Suprapubic skin (tissue), 4 donors: ENCODE measurements around the gene IFT52. TPM values are rescaled to one million over a fixed set of nuclear protein-coding genes. Genes with fewer than 3 reads are reported as not detected.
A peak's percentile ranks its signal among the peaks of the same experiment; 100 is the strongest.
"Not testable (repeated sequence)": the region's sequence is repeated elsewhere in the genome, so short reads cannot be mapped to it uniquely, and the experiment has no call there.

Experiments
- DNase-seq, 2 donors: peaks; one replicate each; pipeline ENCODE4 v3.0.0-alpha.2; 2019; ENCODE audit warnings: low spot score in 2 of 2
- H3K27ac ChIP-seq: fragments of 200-600 bp; sonication (generic); one replicate; pipeline ENCODE4 v1.5.1; 2019
- H3K27me3 ChIP-seq: fragments of 200-600 bp; sonication (generic); one replicate; pipeline ENCODE4 v1.5.1; 2019
- H3K36me3 ChIP-seq: fragments of 200-600 bp; sonication (generic); one replicate; pipeline ENCODE4 v1.5.1; 2019
- H3K4me1 ChIP-seq: fragments of 200-600 bp; sonication (generic); one replicate; pipeline ENCODE4 v1.5.1; 2019
- H3K4me3 ChIP-seq: fragments of 200-600 bp; sonication (generic); one replicate; pipeline ENCODE4 v1.5.1; 2019; ENCODE audit warnings: mild to moderate bottlenecking
- H3K9me3 ChIP-seq: fragments of 200-600 bp; sonication (generic); one replicate; pipeline ENCODE4 v1.5.1; 2019
- EP300 ChIP-seq: sonication (generic); formaldehyde crosslinking; IDR thresholded peaks from one replicate; pipeline ENCODE4 v1.6.1; 2017; ENCODE audit warnings: antibody characterized with exemption
- POLR2A ChIP-seq, 2 donors: fragments of 450-650 bp; IDR thresholded peaks; one replicate each; pipeline ENCODE4 v1.6.1; 2017; ENCODE audit warnings: antibody characterized with exemption in 2 of 2, mild to moderate bottlenecking in 2 of 2, moderate library complexity in 2 of 2
- POLR2AphosphoS5 ChIP-seq, 3 donors: sonication (generic); formaldehyde crosslinking; IDR thresholded peaks; one replicate each; pipeline ENCODE4 v1.6.1; 2017; ENCODE audit warnings: antibody characterized with exemption in 3 of 3
- WGBS: methylation state at CpG from one replicate; pipeline ENCODE4 v1.1.5; 2018; 5-methylcytosine and 5-hydroxymethylcytosine counted together
- total RNA-seq, 4 donors: library from RNA; depleted of rRNA; stranded (reverse); fragments of >200 nt; gene quantifications; one replicate each; pipeline ENCODE4 v1.1.0, GENCODE V29; 2016
- TF ChIP-seq, protein P1 (sequence below), 2 donors: fragments of 200-600 bp in 1 of 2; fragments of 450-650 bp in 1 of 2; sonication (generic) in 1 of 2; IDR thresholded peaks; one replicate each; pipeline ENCODE4 v1.5.1; 2016 to 2019; ENCODE audit warnings: antibody characterized with exemption in 2 of 2, mild to moderate bottlenecking in 1 of 2, moderate library complexity in 1 of 2

The IFT52 gene
- total RNA-seq, 4 donors from 2014 or later, result 10.7 to 17.5 (median 13.5) TPM

DNA sequence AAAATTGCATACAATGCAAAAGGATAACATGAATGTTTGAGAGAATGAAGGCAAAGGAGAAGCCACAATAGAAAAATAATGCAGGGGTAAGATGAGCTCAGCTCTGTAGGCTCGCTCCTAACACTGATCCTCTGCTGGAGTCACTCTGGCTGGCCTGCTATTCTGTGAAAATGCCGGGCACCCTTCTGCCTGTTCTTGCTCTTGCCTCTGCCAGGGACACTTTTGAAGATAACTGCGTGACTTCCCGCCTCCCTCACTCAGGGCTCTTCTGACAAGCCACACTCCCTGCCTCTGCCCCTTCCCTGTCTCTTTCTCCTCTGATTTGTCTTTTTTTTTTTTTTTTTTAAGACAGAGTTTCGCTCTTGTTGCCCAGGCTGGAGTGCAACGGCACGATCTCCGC, 40.9 kb downstream of the IFT52 start:
- H3K36me3 ChIP-seq, result peaks cover 61% of the 10 kb centered on the region
- no peak overlapping the region for H3K4me3 ChIP-seq
- TF ChIP-seq EP300, result no peak
- TF ChIP-seq POLR2A (IDR thresholded peaks at IDR 0.05), result no peak
- TF ChIP-seq, protein P1, sequence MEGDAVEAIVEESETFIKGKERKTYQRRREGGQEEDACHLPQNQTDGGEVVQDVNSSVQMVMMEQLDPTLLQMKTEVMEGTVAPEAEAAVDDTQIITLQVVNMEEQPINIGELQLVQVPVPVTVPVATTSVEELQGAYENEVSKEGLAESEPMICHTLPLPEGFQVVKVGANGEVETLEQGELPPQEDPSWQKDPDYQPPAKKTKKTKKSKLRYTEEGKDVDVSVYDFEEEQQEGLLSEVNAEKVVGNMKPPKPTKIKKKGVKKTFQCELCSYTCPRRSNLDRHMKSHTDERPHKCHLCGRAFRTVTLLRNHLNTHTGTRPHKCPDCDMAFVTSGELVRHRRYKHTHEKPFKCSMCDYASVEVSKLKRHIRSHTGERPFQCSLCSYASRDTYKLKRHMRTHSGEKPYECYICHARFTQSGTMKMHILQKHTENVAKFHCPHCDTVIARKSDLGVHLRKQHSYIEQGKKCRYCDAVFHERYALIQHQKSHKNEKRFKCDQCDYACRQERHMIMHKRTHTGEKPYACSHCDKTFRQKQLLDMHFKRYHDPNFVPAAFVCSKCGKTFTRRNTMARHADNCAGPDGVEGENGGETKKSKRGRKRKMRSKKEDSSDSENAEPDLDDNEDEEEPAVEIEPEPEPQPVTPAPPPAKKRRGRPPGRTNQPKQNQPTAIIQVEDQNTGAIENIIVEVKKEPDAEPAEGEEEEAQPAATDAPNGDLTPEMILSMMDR (IDR thresholded peaks at IDR 0.05), result no peak
- no peak for TF ChIP-seq POLR2AphosphoS5 (IDR thresholded peaks at IDR 0.05)
- H3K4me1 ChIP-seq, result no peaks in the 10 kb centered on the region
- no peaks in the 10 kb centered on the region for H3K9me3 ChIP-seq
- H3K27me3 ChIP-seq, result no peaks in the 10 kb centered on the region
- 97% methylated on average over 8 of the region's 8 CpGs for WGBS
- H3K27ac ChIP-seq, result no peak overlapping the region
- DNase-seq, result no peak

DNA sequence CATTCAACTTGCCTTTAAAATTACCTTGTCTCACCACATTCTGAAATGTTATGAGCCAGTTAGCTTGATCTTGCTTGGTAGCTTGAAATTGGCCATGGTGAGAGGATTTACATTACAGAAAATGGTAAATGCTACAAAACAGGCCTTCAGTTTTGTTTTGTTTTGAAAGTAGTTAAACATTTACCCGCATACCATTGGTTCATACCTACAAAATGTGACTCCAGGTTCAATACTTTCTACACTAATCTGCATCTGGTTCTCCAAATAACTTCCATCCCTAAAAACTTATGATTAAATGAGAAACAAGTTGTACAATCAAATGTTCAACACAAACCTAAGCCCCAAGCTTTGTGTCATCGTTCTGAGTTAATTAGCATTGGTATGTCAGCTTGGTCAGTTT, 45.7 kb downstream of the IFT52 start:
- Histone ChIP-seq H3K36me3 (peaks cover 66% of the 10 kb centered on the region), H3K27ac (no peak overlapping the region), H3K4me3 (no peak overlapping the region), H3K27me3 (no peaks in the 10 kb centered on the region), H3K4me1 (no peaks in the 10 kb centered on the region), H3K9me3 (no peaks in the 10 kb centered on the region)
- WGBS, result 95% methylated on average over 2 of the region's 2 CpGs
- TF ChIP-seq POLR2A (IDR thresholded peaks at IDR 0.05) (no peak), EP300 (no peak), POLR2AphosphoS5 (IDR thresholded peaks at IDR 0.05) (no peak)
- TF ChIP-seq, protein P1 (IDR thresholded peaks at IDR 0.05), result no peak
- DNase-seq, result no peak

DNA sequence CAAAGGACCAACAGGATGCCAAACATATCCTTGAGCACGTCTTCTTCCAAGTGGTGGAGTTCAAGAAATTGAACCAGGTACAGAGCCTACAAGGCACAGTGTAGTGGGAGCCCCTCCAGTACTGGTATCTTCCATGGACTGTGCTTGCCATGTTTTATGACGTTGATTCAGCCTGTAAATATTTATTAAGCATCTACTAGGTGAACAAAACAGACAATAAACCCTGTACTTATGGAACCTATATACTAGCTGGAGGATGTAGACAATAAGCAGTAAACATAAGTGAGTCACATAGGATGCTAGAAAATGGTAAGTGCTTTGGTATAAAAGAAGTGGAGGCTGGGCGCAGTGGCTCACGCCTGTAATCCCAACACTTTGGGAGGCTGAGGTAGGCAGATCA, 51.8 kb downstream of the IFT52 start:
- no peak overlapping the region for H3K27ac ChIP-seq
- H3K36me3 ChIP-seq, result peaks cover 62% of the 10 kb centered on the region
- no peaks in the 10 kb centered on the region for H3K4me1 ChIP-seq
- H3K27me3 ChIP-seq, result no peaks in the 10 kb centered on the region
- DNase-seq, result no peak
- no peak overlapping the region for H3K4me3 ChIP-seq
- TF ChIP-seq POLR2AphosphoS5 (IDR thresholded peaks at IDR 0.05), result no peak
- TF ChIP-seq EP300, result no peak
- TF ChIP-seq, protein P1 (IDR thresholded peaks at IDR 0.05), result no peak
- TF ChIP-seq POLR2A (IDR thresholded peaks at IDR 0.05), result no peak
- H3K9me3 ChIP-seq, result no peaks in the 10 kb centered on the region
- WGBS, result 94% methylated on average over 4 of the region's 4 CpGs

DNA sequence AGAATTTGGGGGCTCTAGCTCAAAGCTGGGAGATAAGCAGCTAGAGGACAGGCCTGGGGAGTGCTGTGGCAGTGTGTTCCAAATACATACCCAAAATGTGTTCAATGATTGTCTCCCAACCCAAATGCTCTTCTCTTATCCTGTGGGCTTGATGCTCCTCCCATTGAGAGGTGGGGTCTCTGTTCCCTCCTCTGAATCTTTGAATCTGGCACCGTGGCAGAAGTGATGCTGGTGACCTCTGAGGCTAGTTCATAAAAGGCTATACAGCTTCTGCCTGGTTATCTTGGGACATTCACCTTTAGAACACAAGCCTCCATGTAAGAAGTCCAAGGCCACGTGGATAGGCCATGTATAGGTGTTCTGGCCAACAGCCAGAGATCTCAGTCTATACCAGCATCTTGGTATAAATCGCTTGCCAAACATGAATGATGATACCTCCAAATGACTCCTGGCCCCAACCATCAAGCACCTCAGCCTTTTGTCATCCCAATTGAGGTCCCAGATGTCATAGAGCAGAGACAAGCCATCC, 60.3 kb downstream of the IFT52 start:
- no peak overlapping the region for H3K27ac ChIP-seq
- 60% methylated on average over 3 of the region's 3 CpGs for WGBS
- TF ChIP-seq POLR2AphosphoS5 (IDR thresholded peaks at IDR 0.05) (no peak), EP300 (no peak), POLR2A (IDR thresholded peaks at IDR 0.05) (no peak)
- TF ChIP-seq, protein P1 (IDR thresholded peaks at IDR 0.05), result no peak
- no peak overlapping the region for H3K4me3 ChIP-seq
- no peaks in the 10 kb centered on the region for H3K9me3 ChIP-seq
- DNase-seq, result peak in 1 of 2 donors; percentile 37
- peaks cover 19% of the 10 kb centered on the region for H3K36me3 ChIP-seq
- no peaks in the 10 kb centered on the region for H3K4me1 ChIP-seq
- no peaks in the 10 kb centered on the region for H3K27me3 ChIP-seq

DNA sequence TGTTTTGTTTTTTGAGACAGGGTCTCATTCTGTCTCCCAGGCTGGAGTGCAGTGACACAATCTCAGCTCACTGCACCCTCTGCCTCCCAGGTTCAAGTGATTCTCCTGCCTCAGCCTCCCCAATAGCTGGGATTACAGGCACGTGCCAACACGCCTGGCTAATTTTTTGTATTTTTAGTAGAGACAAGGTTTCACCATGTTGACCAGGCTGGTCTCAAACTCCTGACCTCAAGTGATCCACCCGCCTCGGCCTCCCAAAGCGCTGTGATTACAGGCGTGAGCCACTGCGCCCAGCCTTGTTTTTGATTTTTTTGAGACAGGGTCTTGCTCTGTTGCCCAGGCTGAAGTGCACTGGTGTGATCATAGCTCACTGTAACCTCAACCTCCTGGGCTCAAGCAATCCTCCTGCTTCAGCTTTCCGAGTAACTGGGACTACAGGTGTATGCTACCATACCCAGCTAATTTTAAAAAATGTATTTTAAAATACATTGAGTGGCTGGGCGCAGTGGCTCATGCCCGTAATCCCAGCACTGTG, 61.0 kb downstream of the IFT52 start:
- H3K4me3 ChIP-seq, H3K27me3 ChIP-seq, H3K27ac ChIP-seq, H3K9me3 ChIP-seq, H3K4me1 ChIP-seq: not testable (repeated sequence)
- peak in 1 of 2 donors; percentile 49 for DNase-seq
- WGBS, result 93% methylated on average over 10 of the region's 10 CpGs
- H3K36me3 ChIP-seq, result peaks cover 13% of the 10 kb centered on the region

DNA sequence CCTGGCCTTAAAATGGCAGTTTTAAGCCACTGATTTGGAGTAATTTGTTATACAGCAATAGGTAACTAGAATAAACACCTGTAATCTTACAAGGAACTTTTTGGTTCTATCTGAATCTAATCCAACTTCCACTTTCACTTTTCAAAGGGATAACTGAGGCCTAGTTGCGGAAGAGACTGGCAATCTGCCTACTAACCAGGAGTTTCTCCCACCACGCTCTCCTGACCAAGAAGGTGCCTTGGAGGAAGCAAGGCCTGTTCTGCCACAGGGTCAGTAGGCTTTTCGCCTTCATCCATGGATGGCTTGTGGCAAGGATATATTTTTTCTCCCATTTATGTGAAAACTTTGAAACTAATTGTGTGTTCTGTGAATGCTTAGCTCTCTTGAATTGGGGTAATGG, 63.2 kb downstream of the IFT52 start:
- Histone ChIP-seq H3K36me3 (no peaks in the 10 kb centered on the region), H3K9me3 (no peaks in the 10 kb centered on the region), H3K4me1 (peaks cover 16% of the 10 kb centered on the region), H3K27ac (no peak overlapping the region), H3K4me3 (no peak overlapping the region), H3K27me3 (no peaks in the 10 kb centered on the region)
- 95% methylated on average over 3 of the region's 3 CpGs for WGBS
- TF ChIP-seq, protein P1 (IDR thresholded peaks at IDR 0.05), result no peak
- TF ChIP-seq EP300 (no peak), POLR2AphosphoS5 (IDR thresholded peaks at IDR 0.05) (no peak), POLR2A (IDR thresholded peaks at IDR 0.05) (no peak)
- DNase-seq, result no peak

DNA sequence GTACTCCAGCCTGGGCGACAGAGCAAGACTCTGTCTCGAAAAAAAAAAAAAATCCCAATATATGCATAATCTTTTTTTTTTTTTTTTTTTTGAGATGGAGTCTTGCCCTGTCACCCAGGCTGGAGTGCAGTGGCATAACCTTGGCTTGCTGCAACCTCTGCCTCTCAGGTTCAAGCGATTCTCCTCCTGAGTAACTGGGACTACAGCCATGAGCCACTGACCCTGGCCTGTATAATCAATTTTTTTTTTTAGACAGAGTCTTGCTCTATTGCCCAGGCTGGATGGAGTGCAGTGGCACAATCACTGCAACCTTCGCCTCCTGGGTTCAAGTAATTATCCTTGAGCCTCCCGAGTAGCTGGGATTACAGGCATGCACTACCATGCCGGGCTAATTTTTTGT, 64.4 kb downstream of the IFT52 start:
- not testable (repeated sequence) for H3K27me3 ChIP-seq, H3K27ac ChIP-seq, H3K36me3 ChIP-seq, H3K4me3 ChIP-seq, DNase-seq, H3K9me3 ChIP-seq
- H3K4me1 ChIP-seq, result peaks cover 16% of the 10 kb centered on the region
- 86% methylated on average over 6 of the region's 6 CpGs for WGBS
